COR-L47 (cell line): ENCODE results near the gene SLC35A5.

Experiments
- DNase-seq: peaks from one replicate; lab custom pipeline; 2025; lab: John Stamatoyannopoulos, UW

Gene SLC35A5

GRCh38 chr3:112627419-112627818 lies 65.6 kb downstream of the SLC35A5 start:
- DNase-seq = no peak

GRCh38 chr3:112627919-112628466 lies 66.1 kb downstream of the SLC35A5 start:
- DNase-seq = peak; percentile 64

- no peak for DNase-seq
Measured at GRCh38 chr3:112629425-112629824, 67.6 kb downstream of the SLC35A5 start.

GRCh38 chr3:112631257-112631656 lies 69.4 kb downstream of the SLC35A5 start:
- DNase-seq = no peak

- no peak for DNase-seq
Measured at GRCh38 chr3:112632596-112632995, 70.8 kb downstream of the SLC35A5 start.

GRCh38 chr3:112633191-112633590 lies 71.3 kb downstream of the SLC35A5 start:
- no peak for DNase-seq

GRCh38 chr3:112633757-112634156 lies 71.9 kb downstream of the SLC35A5 start:
- peak; percentile 39 for DNase-seq

GRCh38 chr3:112634786-112635541 lies 73.1 kb downstream of the SLC35A5 start:
- DNase-seq = no peak
